Stimulated activated CD4-positive, alpha-beta T cell treated with anti-CD3 and anti-CD28 coated beads, TNF-alpha, amount 100 ng/mL, for 48 hours (primary cell): ENCODE results near the gene S1PR3.

Experiments
- DNase-seq, 3 donors: peaks; one replicate each; pipeline ENCODE4 v3.0.0-alpha.2; 2020; ENCODE audit warnings: low read depth in 3 of 3

S1PR3 gene

DNA sequence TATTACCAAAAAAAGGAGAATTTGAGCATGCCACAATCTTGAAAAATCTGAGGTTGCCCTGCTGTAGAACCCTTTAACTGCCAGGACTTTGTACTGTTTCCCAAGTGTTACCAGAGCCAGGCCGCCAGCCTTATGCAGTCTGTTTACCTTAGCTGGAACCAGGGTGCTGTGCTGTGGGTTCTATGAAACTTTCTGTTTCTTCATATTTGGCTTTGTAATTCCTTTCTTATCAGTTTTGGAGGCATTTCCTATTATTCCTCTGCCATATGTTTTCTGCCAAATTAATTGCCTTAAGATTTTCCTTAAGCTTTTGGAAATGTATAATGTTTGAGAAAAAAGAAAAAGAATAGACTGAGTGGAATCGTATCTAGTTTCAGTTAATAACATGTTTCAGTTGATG is 2.1 kb downstream of the S1PR3 start:
- DNase-seq: no peak

DNA sequence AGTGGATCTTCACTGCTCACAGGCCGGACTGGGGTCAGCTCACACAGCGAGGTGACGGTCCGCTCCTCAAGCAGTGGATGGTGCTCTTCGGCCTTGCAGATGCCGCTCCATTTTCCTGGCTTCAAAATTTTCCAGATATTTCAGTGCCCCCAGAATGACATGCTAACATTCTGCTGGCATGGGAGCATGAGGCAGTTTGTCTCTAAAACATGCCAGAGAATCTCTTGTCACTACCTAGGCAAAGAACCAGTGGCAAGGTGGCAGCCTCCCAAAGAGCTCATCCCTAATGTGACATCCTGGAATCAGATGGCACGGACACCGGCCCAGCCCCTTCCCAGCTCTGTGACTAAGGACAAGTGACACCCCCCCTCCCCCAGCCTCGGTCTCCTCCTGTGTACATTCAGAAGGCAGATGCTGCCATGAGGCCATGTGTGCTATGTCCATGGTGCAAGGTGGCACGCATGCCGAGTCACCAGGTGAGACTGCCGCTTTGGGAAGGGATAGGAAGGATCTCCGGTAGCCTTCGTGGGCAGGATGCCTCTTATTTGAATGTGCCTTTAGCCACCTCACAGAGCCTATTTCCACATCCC is 2.7 kb downstream of the S1PR3 start:
- DNase-seq: no peak

DNA sequence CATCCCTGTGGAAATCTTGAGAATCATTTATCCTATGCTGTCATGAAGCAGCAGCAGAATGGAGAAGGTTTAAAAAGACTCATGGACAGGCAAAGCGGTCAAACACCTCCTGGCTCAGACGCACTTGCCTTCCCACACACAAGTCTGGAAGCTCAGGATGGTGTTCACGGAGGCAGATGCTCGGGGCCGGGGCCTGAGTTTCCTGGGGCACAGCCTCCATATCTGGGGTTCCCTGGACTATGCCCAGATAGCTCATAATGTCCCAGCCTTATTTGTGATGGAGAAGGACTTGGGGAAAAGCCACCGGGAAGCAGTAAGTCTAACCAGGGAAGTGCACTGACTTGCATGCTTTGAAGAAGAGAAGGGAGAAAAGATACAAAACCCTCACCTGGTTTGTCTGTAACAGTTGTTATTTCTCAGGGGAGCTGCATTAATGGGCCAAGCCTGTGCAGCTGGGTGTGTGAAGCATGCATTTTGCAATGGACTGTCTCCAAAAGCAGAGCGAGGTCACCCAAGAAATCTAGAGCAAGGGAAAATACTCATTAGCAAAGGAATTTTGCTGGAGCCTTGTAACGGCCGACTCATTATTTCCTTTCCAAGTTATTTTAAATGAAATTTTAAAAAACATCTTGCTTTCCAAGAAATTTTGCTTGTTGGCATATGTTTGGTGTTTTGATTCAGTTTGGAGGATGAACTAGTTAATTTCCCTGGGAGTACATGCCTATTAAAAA is 3.4 kb downstream of the S1PR3 start:
- no peak for DNase-seq

GRCh38 chr9:88995200-88995577 is 3.9 kb downstream of the S1PR3 start:
- no peak for DNase-seq

DNA sequence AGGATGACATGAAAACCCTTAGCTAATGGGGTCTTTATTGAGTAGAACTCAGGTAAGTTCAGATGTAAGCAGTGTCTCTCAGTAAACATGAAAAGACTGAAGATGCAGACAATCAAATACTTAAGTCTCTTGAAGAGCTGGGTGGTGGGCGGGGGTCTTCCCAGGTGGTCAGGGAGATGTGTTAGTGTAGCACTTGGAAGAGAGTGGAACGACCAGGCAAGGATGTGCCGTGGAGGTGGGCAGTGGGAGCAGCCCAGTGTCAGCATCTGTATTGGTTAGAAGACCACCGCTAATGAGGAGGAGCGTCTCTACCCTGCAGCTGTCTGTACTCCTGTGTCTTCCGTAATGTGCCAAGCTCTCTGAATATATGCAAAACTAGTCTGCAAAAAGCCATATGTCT is 4.4 kb downstream of the S1PR3 start:
- no peak for DNase-seq

- no peak for DNase-seq
Observed at GRCh38 chr9:88996046-88996920, 5.0 kb downstream of the S1PR3 start.

DNA sequence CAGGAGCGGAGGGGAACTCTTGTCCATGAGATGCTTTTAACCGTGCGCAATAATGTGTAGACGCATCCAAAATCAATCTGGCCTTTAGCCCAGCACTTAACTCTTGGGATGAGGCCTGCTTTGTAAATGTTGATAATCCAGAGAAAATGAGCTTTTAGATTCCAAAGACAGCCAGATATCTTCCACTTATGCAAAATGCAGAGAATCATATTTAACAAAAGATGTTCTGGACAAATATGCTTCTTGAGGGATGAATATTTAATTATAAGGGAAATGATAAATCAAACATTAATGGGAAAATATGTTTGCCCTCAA is 5.6 kb downstream of the S1PR3 start:
- no peak for DNase-seq

- no peak for DNase-seq
Observed at GRCh38 chr9:88997646-88998045, 6.4 kb downstream of the S1PR3 start.

DNA sequence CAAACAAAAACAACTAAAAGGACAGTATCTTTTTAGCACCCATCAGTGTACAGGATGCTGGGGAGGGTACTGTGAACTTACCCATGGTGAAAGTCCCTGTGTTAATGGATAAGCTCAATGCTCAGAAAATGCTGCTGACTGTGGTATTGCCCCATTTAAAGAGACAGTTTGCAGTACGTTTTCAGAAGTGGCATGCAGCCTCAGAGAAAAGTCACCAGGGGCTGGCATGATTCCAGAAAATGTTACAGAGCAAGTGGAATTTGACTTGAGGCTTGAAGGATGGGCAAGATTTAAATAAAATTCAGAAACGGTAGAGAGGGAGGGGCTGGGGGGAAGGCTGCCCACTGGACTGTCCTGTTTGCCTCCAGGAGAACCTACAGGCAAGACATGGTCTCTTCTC is 7.2 kb downstream of the S1PR3 start:
- DNase-seq: no peak

DNA sequence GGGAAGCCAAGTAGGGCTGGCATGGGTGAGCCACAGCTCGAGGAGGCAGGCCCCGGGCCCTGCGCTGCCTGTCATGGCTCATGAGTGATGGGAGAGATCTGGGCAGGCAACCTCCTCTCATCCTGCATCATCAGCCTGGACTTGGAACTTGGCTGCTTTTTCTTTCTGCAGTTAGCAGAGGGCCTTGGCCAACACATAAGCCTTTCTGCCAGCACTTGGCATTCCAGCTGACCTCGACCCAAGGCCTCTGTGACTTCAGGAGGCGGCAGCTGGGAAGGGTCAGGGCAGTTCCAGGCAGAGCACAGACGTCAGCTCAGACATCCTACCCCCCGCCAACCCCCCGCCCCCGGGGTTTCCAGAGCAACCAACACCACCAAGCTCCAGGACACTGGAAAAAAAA is 7.6 kb downstream of the S1PR3 start:
- no peak for DNase-seq

DNA sequence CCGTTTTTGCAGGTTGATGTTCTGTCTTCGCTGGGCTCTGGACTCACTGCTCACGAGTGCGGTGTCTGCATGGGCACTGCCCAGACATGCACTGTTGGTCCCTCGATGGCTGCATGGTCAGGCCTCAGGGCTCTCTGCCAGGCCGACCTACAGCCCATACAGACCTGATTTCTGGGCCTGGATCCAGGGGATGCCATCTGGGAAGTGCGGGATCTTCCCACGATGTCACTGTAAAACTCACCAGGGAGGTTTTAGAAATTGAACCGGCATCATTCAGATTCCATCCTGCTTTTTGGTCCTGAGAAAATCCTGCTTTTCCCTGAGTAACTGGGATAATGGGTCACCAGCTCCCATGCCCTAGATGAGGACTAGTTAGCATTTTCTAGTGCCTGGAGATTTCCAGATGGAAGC is 9.1 kb downstream of the S1PR3 start:
- DNase-seq: no peak

DNA sequence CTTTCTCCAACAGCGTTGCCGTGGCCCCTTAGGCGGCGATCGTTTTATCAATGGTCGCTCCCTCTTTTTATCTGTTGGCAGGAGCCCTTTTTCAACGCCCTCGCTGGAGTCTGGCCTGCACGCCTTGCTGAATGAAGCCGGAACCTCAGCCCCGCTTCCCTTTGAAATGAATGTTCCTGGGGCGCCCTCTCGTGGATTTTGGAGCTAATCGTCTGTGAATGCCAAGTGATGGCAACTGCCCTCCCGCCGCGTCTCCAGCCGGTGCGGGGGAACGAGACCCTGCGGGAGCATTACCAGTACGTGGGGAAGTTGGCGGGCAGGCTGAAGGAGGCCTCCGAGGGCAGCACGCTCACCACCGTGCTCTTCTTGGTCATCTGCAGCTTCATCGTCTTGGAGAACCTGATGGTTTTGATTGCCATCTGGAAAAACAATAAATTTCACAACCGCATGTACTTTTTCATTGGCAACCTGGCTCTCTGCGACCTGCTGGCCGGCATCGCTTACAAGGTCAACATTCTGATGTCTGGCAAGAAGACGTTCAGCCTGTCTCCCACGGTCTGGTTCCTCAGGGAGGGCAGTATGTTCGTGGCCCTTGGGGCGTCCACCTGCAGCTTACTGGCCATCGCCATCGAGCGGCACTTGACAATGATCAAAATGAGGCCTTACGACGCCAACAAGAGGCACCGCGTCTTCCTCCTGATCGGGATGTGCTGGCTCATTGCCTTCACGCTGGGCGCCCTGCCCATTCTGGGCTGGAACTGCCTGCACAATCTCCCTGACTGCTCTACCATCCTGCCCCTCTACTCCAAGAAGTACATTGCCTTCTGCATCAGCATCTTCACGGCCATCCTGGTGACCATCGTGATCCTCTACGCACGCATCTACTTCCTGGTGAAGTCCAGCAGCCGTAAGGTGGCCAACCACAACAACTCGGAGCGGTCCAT is 10.0 kb downstream of the S1PR3 start:
- DNase-seq: peak; percentile 68 to 76 (median 68)

- DNase-seq: no peak
Observed at GRCh38 chr9:89001917-89002540, 10.8 kb downstream of the S1PR3 start.

DNA sequence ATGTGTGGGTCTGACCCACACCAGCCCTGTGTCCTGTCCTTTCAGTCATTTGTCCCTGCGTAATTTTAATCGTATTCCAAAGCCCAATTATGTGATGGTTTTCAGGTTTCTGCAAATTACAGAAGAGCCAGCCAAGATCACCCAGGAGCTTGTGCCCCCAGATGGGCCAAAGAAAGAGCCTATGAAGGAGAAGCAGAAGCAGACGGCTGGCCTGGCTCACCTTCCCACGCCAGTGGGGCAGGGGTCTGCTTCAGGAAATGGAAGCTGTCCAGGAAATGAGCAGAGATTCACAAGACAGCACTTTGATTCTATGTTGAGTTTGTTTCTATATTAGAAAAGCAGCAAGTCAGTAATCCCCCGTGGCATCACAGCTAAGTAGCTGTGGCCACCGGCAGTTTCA is 11.7 kb downstream of the S1PR3 start:
- DNase-seq: no peak

DNA sequence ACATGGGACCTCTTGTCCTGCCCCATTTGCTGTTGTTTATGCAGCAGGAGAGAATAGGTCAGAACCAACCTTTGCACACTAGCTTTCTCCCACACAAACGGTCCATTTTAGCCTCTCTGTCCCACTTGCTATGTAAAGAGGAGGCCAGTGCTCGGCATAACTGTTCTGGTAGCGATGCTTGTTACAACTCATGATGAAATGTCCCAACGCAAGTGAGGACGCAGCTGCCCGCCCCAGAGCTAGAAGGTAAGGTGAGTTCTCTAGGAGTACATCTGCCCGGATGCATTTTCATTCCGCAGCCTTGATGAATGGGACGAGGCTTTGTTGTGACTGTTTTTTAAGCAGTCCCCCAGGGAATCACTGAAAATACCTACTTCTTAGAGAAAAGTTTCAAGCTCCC is 14.1 kb downstream of the S1PR3 start:
- DNase-seq: no peak

GRCh38 chr9:89006267-89006666 is 15.0 kb downstream of the S1PR3 start:
- no peak for DNase-seq

DNA sequence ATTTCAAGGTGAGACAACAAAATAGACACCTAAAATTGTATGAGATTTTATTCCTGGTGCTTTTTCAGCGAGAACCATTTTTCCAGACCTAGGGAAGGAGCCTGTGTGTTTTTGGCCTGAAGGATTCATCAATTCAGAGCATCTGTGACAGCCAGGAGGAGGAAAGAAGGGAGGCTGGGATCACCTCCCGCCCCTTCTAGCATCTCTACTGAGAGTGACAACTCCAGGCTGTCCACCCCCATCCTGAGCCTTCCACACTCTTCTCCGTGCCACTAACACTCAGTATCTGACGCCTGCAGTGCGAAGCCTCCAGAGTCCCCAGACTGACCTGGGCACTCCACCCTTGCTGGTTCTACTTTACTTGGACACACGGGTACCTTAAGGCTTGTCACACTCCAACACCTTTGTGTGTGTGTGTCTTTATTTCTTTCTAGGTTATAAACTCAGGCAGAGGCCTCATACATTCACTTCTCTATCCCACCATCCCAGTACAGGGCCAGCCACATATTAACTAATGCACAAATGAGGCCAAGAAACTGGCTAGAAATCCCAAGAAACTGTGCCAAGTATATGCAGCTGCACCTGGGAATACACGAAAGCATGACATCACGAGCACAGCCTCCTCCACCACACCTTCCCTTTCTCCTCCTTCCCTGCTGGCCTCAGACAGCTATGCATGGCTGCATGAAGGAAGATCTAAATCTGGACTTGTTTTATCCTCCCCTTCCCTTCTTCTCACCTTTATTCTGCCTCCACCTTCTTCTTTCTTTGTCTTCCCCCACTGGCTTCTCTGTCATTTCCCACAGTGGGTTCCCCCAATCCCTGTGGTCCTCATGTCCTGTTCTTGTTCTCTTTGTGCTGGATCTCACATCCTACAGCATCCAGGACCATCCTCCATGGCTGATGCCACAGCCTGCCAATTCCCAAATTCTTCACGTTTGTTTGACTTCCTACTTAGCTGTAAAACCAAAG is 16.0 kb downstream of the S1PR3 start:
- no peak for DNase-seq

DNA sequence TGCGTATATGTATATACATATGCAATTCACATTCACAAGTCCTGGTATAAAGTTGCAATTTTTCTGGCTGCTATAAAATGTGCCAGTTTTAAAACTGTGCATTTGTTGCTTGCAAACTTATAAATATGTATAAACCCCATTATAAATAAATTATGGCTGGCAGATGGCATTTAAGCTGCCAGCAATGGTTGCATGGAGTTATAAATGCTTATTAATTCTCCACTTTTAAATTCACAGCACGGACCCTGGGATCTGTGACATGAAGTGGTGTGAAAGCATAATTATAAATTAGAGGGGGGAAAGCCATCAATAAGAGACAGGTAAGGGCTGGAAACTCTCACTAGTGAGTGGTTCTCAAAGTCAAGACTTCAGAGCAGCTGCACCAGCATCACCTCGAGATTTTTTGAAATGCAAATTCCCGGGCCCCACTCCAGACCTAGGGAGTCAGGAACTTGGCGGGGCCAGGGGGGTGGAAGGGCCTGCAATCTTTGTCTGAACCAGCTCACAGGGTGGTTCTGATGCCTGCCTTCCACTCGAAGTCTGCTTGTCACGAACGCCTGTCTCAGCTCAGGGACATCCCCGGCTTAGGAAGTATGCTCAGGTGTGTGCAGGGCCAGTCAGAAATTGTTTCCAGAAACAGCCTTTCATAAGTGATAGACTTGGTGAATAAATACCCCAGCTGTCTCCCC is 16.9 kb downstream of the S1PR3 start:
- DNase-seq: no peak

DNA sequence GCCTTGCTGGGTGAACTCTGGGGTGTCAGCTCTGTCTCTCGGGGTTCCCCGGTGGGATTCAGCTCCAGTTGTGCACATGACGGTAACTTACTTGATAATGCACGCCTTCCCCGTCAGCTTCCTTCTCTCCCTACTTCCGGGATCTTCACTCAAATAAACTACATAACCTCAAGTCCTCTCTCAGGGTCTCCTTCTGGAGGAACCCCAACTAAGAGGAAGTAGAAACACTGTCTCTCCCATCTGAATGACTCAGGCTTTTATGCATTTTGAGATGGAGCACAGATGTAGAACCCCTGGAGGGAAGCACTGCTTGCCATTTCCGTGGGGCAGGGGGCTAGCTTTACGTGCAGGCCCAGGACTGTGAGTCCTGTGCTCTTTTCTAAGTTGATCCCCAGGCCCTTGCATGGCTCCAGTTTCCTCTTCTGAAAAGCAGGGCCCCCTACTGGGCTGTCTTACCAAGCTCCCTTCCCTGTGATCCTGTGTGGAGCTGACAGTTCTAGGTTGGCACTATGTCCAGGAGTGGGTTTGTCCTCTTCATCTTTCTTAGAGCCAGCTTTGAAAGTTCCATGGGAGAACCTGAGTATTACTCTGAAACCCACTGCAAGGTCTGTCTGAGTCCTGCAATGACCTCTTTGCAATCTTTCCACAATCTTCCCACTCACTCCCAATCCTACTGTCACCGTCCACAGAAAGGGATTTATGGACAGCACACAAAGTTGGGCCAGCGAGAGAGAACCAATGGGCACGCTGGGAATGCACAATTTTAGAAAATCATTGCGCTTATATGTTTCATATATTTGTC is 17.7 kb downstream of the S1PR3 start:
- DNase-seq: no peak
